Measurements from ENCODE around the gene ALAS2. TPM values are rescaled to one million over a fixed set of nuclear protein-coding genes. Genes with fewer than 3 reads are reported as not detected.

The ALAS2 gene
- total RNA-seq, 2 experiments from 2014 or later = not detected

DNA sequence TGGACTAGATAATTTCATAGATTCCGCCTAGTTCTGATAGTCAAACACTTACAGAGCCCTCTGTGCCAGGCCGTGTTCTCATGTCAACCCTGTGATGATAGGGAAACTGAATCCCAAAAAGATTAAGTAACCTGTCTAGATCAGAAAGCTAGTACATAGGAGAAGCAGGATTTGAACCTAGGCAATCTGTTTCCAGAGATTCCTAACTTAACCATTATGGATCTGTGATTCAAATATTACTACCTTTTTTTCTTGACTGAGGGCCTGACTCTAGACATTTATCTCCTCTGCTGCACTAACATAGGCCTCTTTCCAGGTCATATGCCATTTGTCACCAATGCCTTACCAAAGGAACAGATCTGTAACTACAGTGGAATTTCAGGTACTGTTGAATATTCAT, 1.5 kb downstream of the ALAS2 start:
- H3K36me3 Mint-ChIP-seq (ENCODE audit: low read depth) = no peaks in the 10 kb centered on the region
- H3K9me3 Mint-ChIP-seq (ENCODE audit: insufficient read depth) = no peaks in the 10 kb centered on the region
- no peaks in the 10 kb centered on the region for H3K27me3 Mint-ChIP-seq (ENCODE audit: low read depth)
- CTCF ChIA-PET = no interaction called here
- no peak overlapping the region for H3K27ac Mint-ChIP-seq
- POLR2A ChIA-PET = no interaction called here
- H3K4me1 Mint-ChIP-seq (ENCODE audit: low read depth) = no peaks in the 10 kb centered on the region
- H3K4me3 Mint-ChIP-seq = no peak overlapping the region
- ATAC-seq = no peak
- DNase-seq = no peak

DNA sequence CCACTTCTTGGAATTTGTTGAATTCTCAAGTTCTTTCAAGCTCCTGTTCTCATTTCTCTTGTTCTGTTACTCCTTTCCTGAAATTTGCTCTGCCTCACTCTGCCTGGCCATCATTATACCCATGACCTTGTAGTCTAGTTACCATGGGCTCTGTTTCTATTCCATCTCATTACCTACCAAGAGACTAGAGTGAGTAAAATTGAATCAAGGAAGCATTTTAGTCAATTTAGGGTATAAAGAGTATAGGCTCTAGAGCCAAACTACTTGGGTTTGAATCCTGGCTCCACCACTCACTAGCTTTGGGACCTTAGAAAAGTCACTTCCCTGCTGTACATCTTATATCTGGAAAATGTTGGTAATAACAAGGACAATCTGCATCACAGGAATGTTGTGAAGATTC, 2.2 kb downstream of the ALAS2 start:
- H3K27me3 Mint-ChIP-seq (ENCODE audit: low read depth) = no peaks in the 10 kb centered on the region
- no peaks in the 10 kb centered on the region for H3K36me3 Mint-ChIP-seq (ENCODE audit: low read depth)
- no peaks in the 10 kb centered on the region for H3K4me1 Mint-ChIP-seq (ENCODE audit: low read depth)
- H3K9me3 Mint-ChIP-seq (ENCODE audit: insufficient read depth) = no peaks in the 10 kb centered on the region
- no peak overlapping the region for H3K4me3 Mint-ChIP-seq
- DNase-seq (no peak), ATAC-seq (no peak)
- no peak overlapping the region for H3K27ac Mint-ChIP-seq
- ChIA-PET CTCF (no interaction called here), POLR2A (no interaction called here)

DNA sequence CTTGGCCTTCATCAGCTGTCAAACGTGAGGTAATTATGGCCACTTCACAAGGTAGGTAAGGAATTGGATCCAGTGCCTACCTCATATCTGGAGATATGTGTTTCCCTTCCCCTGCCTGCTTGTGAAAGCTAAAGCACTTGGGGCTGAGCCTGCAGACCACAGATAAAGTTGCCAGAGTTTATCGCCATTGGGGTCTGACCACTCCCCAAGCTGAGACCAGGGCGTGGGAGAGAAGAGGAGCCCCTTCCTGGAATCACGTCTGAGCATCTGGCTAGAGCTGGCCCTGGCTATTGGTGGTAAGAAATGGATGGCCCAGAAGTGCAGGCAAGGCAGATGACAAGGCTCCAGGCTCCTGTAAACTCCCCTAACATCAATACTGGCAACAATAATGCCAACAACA, 2.7 kb downstream of the ALAS2 start:
- no peaks in the 10 kb centered on the region for H3K27me3 Mint-ChIP-seq (ENCODE audit: low read depth)
- H3K9me3 Mint-ChIP-seq (ENCODE audit: insufficient read depth) = no peaks in the 10 kb centered on the region
- CTCF ChIA-PET = no interaction called here
- H3K27ac Mint-ChIP-seq = no peak overlapping the region
- H3K4me1 Mint-ChIP-seq (ENCODE audit: low read depth) = no peaks in the 10 kb centered on the region
- ATAC-seq (no peak), DNase-seq (no peak)
- POLR2A ChIA-PET = no interaction called here
- no peaks in the 10 kb centered on the region for H3K36me3 Mint-ChIP-seq (ENCODE audit: low read depth)
- H3K4me3 Mint-ChIP-seq = no peak overlapping the region

DNA sequence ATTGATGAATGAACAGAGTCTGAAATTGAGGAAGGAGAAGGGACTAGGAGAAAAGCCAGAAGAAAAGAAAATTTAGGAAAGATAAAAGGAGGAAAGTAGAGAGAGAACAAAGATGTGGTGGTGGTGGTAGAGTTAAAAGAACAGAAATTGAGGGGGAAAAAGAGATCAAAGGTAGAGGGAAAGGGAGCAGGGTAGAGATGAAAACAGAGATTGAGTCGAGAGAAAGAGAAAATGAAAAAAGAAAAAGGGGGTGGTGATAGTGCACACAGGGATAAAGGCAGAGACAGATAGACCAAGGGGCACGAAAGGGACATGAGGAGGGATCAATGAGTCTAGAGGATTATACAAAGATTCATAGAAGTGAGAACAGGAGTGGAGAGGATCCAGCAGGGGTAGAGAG, 3.9 kb downstream of the ALAS2 start:
- Mint-ChIP-seq H3K4me1 (ENCODE audit: low read depth) (no peaks in the 10 kb centered on the region), H3K9me3 (ENCODE audit: insufficient read depth) (no peaks in the 10 kb centered on the region), H3K27ac (no peak overlapping the region), H3K4me3 (no peak overlapping the region), H3K36me3 (ENCODE audit: low read depth) (no peaks in the 10 kb centered on the region), H3K27me3 (ENCODE audit: low read depth) (no peaks in the 10 kb centered on the region)
- DNase-seq (no peak), ATAC-seq (no peak)
- ChIA-PET POLR2A (no interaction called here), CTCF (no interaction called here)

DNA sequence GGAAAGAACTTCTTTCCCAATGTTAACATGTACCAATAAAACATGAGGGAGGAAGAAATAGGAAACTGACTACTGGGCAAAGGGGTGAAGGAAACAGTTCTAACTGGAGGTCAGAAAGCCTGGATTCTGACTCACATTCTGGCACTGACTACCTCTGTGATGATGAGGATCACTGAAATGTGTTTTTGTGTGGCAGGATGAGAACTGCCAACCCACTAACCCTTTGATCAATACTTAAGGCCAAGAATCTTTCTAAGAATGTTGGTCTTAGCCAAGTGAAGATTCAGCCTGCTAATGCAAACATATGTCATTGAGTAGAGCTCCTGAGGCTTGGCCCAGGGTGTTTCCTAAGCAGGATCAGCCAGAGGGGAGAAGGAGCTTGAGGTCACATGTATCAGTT, 4.6 kb downstream of the ALAS2 start:
- ChIA-PET POLR2A (no interaction called here), CTCF (no interaction called here)
- Mint-ChIP-seq H3K9me3 (ENCODE audit: insufficient read depth) (no peaks in the 10 kb centered on the region), H3K4me1 (ENCODE audit: low read depth) (no peaks in the 10 kb centered on the region), H3K27me3 (ENCODE audit: low read depth) (no peaks in the 10 kb centered on the region), H3K36me3 (ENCODE audit: low read depth) (peaks cover 2% of the 10 kb centered on the region), H3K27ac (no peak overlapping the region), H3K4me3 (no peak overlapping the region)
- DNase-seq (no peak), ATAC-seq (no peak)

DNA sequence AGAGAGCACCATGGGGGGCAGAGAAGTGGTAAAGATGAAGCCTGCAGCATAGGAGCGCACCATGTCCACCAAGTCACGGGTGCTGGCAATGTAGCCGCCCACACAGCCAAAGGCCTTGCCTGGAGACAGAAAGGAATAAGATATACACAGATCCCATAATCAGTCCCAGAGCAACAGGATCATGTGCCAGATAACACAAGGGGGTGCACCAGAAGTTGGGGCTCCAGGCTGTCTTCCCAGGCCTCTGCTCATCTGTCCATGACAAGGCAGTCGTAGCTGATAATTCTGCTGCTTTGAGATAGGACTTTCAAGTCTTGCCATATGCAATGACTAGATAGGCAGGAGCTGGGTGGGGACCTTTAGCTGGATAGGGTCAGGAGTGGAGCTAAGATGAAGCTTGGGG, 15.9 kb downstream of the ALAS2 start:
- Mint-ChIP-seq H3K4me3 (no peak overlapping the region), H3K27ac (no peak overlapping the region), H3K27me3 (ENCODE audit: low read depth) (no peaks in the 10 kb centered on the region), H3K9me3 (ENCODE audit: insufficient read depth) (no peaks in the 10 kb centered on the region), H3K36me3 (ENCODE audit: low read depth) (no peaks in the 10 kb centered on the region), H3K4me1 (ENCODE audit: low read depth) (no peaks in the 10 kb centered on the region)
- ChIA-PET CTCF (no interaction called here), POLR2A (interaction anchor here (2.6 kb wide), 1 partner anchor 15 kb away, joined by 10 read pairs; the partner anchor contains the start of gene APEX2)
- ATAC-seq (no peak), DNase-seq (no peak)

DNA sequence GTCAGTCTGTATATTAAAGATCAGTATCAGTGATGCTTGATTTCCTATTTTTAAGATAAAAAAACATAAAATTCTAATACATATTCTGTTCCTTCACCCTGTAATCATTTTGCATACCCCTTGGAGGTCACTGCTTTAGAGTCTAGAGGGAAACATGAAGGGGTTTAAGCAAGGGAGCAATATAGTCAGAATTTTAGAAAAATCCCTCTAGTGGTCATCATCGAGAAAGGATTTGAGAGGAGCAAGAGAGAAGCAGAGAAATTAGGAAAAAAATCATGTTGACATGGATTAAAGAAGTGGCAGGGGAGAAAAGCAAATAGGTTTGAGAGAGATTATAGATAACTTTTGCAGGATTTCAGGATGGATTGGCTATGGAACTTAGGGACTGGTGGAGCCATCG, 19.5 kb downstream of the ALAS2 start:
- no peaks in the 10 kb centered on the region for H3K9me3 Mint-ChIP-seq (ENCODE audit: insufficient read depth)
- no peak overlapping the region for H3K27ac Mint-ChIP-seq
- H3K4me3 Mint-ChIP-seq = no peak overlapping the region
- no peak for ATAC-seq
- no peaks in the 10 kb centered on the region for H3K27me3 Mint-ChIP-seq (ENCODE audit: low read depth)
- H3K4me1 Mint-ChIP-seq (ENCODE audit: low read depth) = peaks cover 14% of the 10 kb centered on the region
- ChIA-PET CTCF (interaction anchor here (0.6 to 3.7 kb wide), 2 partner anchors 11 to 201 kb away, joined by 3 to 16 read pairs; partner anchors contain the start of gene APEX2), POLR2A (no interaction called here)
- H3K36me3 Mint-ChIP-seq (ENCODE audit: low read depth) = peaks cover 13% of the 10 kb centered on the region
- no peak for DNase-seq

DNA sequence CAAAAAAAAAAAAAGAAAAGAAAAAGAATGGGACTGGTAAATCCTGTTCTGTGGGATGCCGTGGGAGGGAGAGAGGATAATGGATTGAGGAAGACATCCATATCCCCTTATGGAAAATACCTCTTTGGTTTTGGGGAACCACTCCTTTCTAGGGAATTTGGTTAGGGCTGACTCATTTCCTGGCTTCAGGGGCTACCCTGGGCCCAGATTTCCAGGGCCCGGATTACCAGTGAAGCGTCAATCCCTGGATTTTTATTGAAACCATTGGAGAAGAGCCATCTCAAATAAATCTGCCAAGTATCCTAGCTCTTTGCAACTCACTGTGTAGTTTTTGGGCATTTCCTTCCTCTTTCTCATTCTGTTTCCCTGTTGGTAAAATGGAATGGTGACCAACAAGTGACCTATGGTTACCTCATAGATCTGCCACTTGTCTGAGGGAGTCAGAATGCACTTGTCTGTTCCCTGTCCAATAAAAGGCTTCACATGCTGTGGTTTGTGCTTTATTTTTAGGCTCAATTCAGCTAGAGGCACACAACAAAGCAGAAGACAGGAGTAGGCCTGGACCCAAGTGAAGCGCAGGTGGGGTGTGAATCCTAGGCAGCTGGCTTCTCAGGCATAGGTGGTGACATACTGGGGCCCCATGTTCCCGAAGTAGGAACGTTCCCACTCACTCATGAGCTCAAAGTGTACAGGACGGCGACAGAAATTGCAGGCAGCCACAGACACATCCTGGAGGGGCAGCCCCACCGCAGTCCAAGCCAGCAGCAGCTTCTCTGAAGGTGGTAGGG, 22.0 kb downstream of the ALAS2 start:
- DNase-seq (no peak), ATAC-seq (peak; percentile 47)
- peaks cover 23% of the 10 kb centered on the region for H3K4me1 Mint-ChIP-seq (ENCODE audit: low read depth)
- H3K36me3 Mint-ChIP-seq (ENCODE audit: low read depth) = peaks cover 34% of the 10 kb centered on the region
- no peak overlapping the region for H3K27ac Mint-ChIP-seq
- H3K4me3 Mint-ChIP-seq = no peak overlapping the region
- ChIA-PET POLR2A (interaction anchor here (1.4 kb wide), 1 partner anchor 9 kb away, joined by 12 read pairs; the partner anchor contains the start of gene APEX2), CTCF (interaction anchor here (1.7 to 3.7 kb wide), 2 partner anchors 8 to 49 kb away, joined by 8 to 16 read pairs; partner anchors contain the start of gene APEX2)
- H3K9me3 Mint-ChIP-seq (ENCODE audit: insufficient read depth) = no peaks in the 10 kb centered on the region
- no peaks in the 10 kb centered on the region for H3K27me3 Mint-ChIP-seq (ENCODE audit: low read depth)

DNA sequence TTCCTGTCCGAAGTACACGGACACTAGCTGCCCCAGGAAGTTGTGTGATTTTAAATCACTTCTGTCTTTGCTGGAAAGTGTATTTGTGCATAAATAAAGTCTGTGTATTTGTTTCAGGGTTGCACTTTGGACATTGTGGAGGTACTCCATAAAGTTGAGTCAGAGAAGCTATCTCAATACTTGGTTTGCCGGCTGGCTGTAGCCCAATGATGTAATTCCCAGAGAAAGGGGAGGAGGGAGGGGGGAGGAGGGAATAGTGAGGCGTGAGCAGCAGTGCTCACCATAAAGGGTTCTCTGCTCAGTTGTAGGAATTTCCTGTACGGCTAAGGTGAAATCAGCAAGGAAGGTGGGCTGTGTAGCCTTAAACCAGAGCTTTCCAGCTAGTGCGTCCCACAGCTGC, 23.1 kb downstream of the ALAS2 start:
- no peak for ATAC-seq
- Mint-ChIP-seq H3K27ac (no peak overlapping the region), H3K4me1 (ENCODE audit: low read depth) (peaks cover 28% of the 10 kb centered on the region), H3K27me3 (ENCODE audit: low read depth) (no peaks in the 10 kb centered on the region), H3K36me3 (ENCODE audit: low read depth) (peaks cover 39% of the 10 kb centered on the region), H3K4me3 (no peak overlapping the region), H3K9me3 (ENCODE audit: insufficient read depth) (no peaks in the 10 kb centered on the region)
- DNase-seq = no peak
- ChIA-PET CTCF (no interaction called here), POLR2A (no interaction called here)

DNA sequence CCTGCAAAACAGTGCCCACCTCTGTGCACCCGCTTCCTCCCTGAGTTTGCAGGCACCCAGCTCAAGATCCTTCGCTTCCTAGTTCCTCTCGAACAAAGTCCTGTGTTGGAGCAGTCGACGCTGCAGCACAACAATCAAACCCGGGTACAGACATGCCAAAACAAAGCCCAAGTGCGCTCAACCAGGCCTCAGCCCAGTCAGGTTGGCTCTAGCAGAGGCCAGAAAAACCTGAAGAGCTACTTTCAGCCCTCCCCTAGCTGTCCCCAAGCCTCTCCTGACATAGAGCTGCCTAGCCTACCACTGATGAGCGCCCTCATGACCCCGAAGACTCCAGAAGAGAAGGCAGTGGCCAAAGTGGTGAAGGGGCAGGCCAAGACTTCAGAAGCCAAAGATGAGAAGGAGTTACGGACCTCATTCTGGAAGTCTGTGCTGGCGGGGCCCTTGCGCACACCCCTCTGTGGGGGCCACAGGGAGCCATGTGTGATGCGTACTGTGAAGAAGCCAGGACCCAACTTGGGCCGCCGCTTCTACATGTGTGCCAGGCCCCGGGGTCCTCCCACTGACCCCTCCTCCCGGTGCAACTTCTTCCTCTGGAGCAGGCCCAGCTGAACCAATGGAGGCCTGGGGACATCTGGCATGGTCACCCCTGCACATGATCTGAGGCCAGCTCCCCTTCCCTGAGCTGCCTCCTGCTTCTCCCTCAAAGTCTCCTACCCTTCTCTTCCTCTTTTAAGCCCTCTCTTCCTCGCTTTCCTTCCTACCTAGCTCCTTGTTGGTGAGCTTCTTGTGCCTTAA, 23.8 kb downstream of the ALAS2 start:
- Mint-ChIP-seq H3K27me3 (ENCODE audit: low read depth) (no peaks in the 10 kb centered on the region), H3K9me3 (ENCODE audit: insufficient read depth) (no peaks in the 10 kb centered on the region), H3K4me3 (no peak overlapping the region), H3K27ac (no peak overlapping the region), H3K36me3 (ENCODE audit: low read depth) (peaks cover 45% of the 10 kb centered on the region), H3K4me1 (ENCODE audit: low read depth) (peaks cover 33% of the 10 kb centered on the region)
- DNase-seq = no peak
- POLR2A ChIA-PET = no interaction called here
- ATAC-seq = no peak
- CTCF ChIA-PET = no interaction called here

DNA sequence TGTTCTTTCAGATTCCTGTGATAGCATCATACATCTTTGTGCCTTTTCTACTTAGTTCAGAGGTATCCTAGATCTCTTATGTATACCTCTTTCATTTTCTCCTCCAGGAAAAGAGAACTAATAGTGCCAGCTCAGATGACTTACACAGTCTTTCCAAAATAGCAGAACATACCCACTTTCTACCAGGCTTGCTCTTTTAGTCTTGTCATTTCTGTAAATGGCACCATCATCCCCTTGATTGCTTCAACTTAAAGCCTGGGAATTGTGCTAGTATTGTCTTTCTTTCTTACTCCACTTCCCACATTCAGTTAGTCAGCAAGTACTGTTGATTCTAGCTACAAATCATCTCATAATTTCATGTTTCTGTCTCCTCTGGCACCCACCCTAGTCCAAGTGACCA, 25.5 kb downstream of the ALAS2 start:
- ATAC-seq (no peak), DNase-seq (no peak)
- H3K4me1 Mint-ChIP-seq (ENCODE audit: low read depth) = peaks cover 42% of the 10 kb centered on the region
- H3K4me3 Mint-ChIP-seq = no peak overlapping the region
- H3K36me3 Mint-ChIP-seq (ENCODE audit: low read depth) = peaks cover 50% of the 10 kb centered on the region
- H3K9me3 Mint-ChIP-seq (ENCODE audit: insufficient read depth) = no peaks in the 10 kb centered on the region
- H3K27me3 Mint-ChIP-seq (ENCODE audit: low read depth) = no peaks in the 10 kb centered on the region
- POLR2A ChIA-PET = no interaction called here
- H3K27ac Mint-ChIP-seq = no peak overlapping the region
- CTCF ChIA-PET = no interaction called here

DNA sequence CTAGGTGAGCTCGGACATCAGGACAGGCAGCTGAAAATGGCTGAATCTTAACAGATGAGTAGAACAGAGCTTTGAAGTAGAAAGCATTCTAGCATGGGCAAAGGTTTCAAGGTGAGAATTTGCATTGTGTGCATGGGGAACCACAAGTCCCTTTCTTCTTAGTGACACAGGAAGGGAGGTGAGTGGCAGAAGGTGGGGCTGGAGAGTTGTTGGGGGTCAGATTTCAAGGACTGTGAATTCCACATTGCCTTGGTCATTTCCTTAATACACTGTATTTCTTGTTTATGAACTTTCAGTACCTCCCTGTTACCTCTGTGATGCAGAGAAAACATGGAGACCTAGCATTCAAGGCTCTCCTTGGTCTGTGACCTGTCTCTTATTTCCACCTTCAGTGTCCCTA, 26.5 kb downstream of the ALAS2 start:
- ChIA-PET CTCF (no interaction called here), POLR2A (no interaction called here)
- H3K27ac Mint-ChIP-seq = no peak overlapping the region
- no peak overlapping the region for H3K4me3 Mint-ChIP-seq
- H3K9me3 Mint-ChIP-seq (ENCODE audit: insufficient read depth) = no peaks in the 10 kb centered on the region
- H3K4me1 Mint-ChIP-seq (ENCODE audit: low read depth) = peaks cover 43% of the 10 kb centered on the region
- no peaks in the 10 kb centered on the region for H3K27me3 Mint-ChIP-seq (ENCODE audit: low read depth)
- H3K36me3 Mint-ChIP-seq (ENCODE audit: low read depth) = peaks cover 50% of the 10 kb centered on the region
- DNase-seq (no peak), ATAC-seq (no peak)

All from activated CD8-positive, alpha-beta T cell treated with anti-CD3 and anti-CD28 coated beads, Interleukin-2, amount 10 ng/mL, durations not matched to agents 7 days and 5 days (primary cell).